WERI-Rb-1 (cell line): ENCODE data around the gene PRSS1.

Experiments used
- DNase-seq: peaks from one replicate; pipeline ENCODE4 v3.0.0-alpha.2; 2020
- H3K27ac ChIP-seq: fragments of 250-450 bp; sonication (Bioruptor Pico); 2 replicates; pipeline ENCODE4 v1.5.1; 2020; ENCODE audit warnings: mild to moderate bottlenecking, moderate library complexity
- H3K27me3 ChIP-seq: fragments of 250-450 bp; sonication (Bioruptor Pico); 2 replicates; pipeline ENCODE4 v1.5.1; 2021; ENCODE audit warnings: mild to moderate bottlenecking, low read depth, moderate library complexity; ENCODE audit not compliant: insufficient read depth, severe bottlenecking
- H3K36me3 ChIP-seq: fragments of 250-450 bp; sonication (Bioruptor Pico); 2 replicates; pipeline ENCODE4 v1.5.1; 2020; ENCODE audit warnings: mild to moderate bottlenecking, moderate library complexity
- H3K4me3 ChIP-seq: 2 replicates; pipeline ENCODE4 v1.5.1; 2011; ENCODE audit warnings: low read depth, mild to moderate bottlenecking, control low read depth, low read length
- H3K9me3 ChIP-seq: fragments of 250-450 bp; sonication (Bioruptor Pico); 2 replicates; pipeline ENCODE4 v1.5.1; 2021; ENCODE audit warnings: mild to moderate bottlenecking, moderate library complexity; ENCODE audit not compliant: severe bottlenecking
- TF ChIP-seq, protein P1 (sequence below): IDR thresholded peaks from 2 replicates; pipeline ENCODE4 v1.5.1; 2011; ENCODE audit warnings: low read depth, mild to moderate bottlenecking, control low read depth, inconsistent platforms, low read length

PRSS1 gene

DNA sequence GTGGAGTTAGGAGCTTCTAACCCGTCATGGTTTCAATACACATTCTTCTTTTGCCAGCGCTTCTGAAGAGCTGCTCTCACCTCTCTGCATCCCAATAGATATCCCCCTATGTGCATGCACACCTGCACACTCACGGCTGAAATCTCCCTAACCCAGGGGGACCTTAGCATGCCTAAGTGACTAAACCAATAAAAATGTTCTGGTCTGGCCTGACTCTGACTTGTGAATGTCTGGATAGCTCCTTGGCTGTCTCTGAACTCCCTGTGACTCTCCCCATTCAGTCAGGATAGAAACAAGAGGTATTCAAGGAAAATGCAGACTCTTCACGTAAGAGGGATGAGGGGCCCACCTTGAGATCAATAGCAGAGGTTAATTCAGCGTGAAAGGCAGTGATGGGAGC lies 43.9 kb downstream of the PRSS1 start:
- H3K27me3 ChIP-seq: no peaks in the 10 kb centered on the region
- DNase-seq: no peak
- H3K27ac ChIP-seq: no peak overlapping the region
- H3K4me3 ChIP-seq: no peak overlapping the region
- TF ChIP-seq, protein P1, sequence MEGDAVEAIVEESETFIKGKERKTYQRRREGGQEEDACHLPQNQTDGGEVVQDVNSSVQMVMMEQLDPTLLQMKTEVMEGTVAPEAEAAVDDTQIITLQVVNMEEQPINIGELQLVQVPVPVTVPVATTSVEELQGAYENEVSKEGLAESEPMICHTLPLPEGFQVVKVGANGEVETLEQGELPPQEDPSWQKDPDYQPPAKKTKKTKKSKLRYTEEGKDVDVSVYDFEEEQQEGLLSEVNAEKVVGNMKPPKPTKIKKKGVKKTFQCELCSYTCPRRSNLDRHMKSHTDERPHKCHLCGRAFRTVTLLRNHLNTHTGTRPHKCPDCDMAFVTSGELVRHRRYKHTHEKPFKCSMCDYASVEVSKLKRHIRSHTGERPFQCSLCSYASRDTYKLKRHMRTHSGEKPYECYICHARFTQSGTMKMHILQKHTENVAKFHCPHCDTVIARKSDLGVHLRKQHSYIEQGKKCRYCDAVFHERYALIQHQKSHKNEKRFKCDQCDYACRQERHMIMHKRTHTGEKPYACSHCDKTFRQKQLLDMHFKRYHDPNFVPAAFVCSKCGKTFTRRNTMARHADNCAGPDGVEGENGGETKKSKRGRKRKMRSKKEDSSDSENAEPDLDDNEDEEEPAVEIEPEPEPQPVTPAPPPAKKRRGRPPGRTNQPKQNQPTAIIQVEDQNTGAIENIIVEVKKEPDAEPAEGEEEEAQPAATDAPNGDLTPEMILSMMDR: no peak
- no peaks in the 10 kb centered on the region for H3K9me3 ChIP-seq
- H3K36me3 ChIP-seq: no peaks in the 10 kb centered on the region

DNA sequence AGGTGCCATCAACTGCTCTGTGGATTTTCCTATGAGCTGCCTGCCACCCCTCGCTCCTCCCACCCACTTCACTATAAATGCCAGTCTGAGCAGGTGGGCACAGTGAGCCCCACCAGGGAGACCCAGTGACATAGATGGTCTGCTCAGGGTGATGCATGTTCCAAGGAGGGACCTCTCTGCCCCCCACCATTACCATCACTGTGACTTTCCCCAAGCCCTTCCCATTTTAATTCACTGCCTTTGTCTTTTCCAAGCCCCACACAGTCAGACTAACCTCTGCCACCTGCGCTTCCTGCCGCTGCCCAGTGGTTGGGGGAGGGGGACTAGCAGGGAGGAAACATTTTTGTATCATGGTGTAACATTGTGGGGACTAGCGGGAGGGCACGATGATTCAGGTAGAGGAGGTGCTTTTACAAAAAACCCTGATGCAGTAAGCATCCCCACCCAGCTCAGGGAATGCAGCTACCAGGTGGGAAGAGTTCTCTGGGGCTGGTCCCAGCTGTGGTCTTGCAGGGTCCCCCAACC lies 46.1 kb downstream of the PRSS1 start:
- H3K27me3 ChIP-seq: no peaks in the 10 kb centered on the region
- H3K36me3 ChIP-seq: no peaks in the 10 kb centered on the region
- no peak overlapping the region for H3K27ac ChIP-seq
- H3K4me3 ChIP-seq: no peak overlapping the region
- TF ChIP-seq, protein P1: no peak
- no peak for DNase-seq
- H3K9me3 ChIP-seq: no peaks in the 10 kb centered on the region

DNA sequence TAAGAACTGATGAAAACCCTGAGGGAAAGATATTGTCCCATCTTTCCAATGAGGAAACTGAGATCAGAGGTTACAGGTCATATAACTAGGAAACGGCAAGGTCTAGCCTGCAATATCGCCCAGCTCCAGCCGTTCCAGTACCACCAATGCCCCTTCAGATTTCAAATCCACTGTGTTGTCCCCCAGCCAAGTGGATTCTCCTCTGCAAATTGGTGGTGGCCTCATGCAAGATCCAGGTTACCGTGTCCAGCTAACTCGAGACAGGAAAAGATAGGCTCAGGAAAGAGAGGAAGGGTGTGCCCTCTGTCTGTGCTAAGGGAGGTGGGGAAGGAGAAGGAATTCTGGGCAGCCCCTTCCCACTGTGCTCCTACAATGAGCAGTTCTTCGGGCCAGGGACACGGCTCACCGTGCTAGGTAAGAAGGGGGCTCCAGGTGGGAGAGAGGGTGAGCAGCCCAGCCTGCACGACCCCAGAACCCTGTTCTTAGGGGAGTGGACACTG lies 46.8 kb downstream of the PRSS1 start:
- H3K4me3 ChIP-seq: no peak overlapping the region
- H3K9me3 ChIP-seq: no peaks in the 10 kb centered on the region
- H3K27me3 ChIP-seq: no peaks in the 10 kb centered on the region
- TF ChIP-seq, protein P1: no peak
- H3K36me3 ChIP-seq: no peaks in the 10 kb centered on the region
- DNase-seq: no peak
- no peak overlapping the region for H3K27ac ChIP-seq

DNA sequence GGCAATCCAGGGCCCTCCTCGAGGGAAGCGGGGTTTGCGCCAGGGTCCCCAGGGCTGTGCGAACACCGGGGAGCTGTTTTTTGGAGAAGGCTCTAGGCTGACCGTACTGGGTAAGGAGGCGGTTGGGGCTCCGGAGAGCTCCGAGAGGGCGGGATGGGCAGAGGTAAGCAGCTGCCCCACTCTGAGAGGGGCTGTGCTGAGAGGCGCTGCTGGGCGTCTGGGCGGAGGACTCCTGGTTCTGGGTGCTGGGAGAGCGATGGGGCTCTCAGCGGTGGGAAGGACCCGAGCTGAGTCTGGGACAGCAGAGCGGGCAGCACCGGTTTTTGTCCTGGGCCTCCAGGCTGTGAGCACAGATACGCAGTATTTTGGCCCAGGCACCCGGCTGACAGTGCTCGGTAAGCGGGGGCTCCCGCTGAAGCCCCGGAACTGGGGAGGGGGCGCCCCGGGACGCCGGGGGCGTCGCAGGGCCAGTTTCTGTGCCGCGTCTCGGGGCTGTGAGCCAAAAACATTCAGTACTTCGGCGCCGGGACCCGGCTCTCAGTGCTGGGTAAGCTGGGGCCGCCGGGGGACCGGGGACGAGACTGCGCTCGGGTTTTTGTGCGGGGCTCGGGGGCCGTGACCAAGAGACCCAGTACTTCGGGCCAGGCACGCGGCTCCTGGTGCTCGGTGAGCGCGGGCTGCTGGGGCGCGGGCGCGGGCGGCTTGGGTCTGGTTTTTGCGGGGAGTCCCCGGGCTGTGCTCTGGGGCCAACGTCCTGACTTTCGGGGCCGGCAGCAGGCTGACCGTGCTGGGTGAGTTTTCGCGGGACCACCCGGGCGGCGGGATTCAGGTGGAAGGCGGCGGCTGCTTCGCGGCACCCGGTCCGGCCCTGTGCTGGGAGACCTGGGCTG lies 47.5 kb downstream of the PRSS1 start:
- no peaks in the 10 kb centered on the region for H3K27me3 ChIP-seq
- no peak for DNase-seq

DNA sequence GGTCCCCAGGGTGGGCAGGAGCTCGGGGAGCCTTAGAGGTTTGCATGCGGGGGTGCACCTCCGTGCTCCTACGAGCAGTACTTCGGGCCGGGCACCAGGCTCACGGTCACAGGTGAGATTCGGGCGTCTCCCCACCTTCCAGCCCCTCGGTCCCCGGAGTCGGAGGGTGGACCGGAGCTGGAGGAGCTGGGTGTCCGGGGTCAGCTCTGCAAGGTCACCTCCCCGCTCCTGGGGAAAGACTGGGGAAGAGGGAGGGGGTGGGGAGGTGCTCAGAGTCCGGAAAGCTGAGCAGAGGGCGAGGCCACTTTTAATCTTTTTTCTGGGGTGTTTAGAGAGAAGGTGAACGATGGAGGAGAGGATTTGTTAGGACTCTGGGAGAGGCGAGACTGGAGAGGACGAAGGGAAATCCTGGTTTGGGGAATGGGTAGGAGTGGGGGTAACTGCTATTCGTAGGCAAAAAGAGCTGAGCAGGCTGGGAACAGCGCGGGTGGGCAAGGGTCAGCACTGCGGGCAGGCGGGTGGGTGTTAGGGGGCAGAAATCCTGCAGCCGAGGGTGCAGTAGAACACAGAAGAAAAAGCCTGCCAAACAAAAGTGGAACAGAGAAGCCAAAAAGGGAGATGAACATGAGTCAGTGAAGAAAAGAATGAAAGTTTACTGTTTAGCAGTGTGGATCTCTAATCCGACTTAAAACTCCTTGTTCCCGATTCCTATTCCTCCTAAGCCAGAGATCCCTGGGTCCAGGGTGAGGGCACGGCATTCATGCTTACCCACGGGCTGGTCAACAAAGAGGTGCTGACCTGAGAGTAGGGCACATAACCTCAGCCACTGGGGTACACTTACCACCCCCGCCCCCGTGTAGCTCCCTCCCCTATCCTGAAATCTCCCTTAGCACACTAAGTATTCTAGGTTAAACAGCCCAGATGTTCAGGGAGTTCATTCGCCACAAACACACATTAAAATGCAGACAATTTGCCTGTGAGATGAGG lies 48.4 kb downstream of the PRSS1 start:
- no peaks in the 10 kb centered on the region for H3K36me3 ChIP-seq
- TF ChIP-seq, protein P1: no peak
- H3K27ac ChIP-seq: no peak overlapping the region
- no peaks in the 10 kb centered on the region for H3K9me3 ChIP-seq
- H3K27me3 ChIP-seq: no peaks in the 10 kb centered on the region
- no peak for DNase-seq
- no peak overlapping the region for H3K4me3 ChIP-seq

More for the DNA sequence above, 47.5 kb downstream of the PRSS1 start:
- TF ChIP-seq, protein P1: no peak
- Histone ChIP-seq H3K36me3 (no peaks in the 10 kb centered on the region), H3K9me3 (no peaks in the 10 kb centered on the region), H3K4me3 (no peak overlapping the region), H3K27ac (no peak overlapping the region)
